Measurements from ENCODE around the gene ACSS1.
A peak's percentile ranks its signal among the peaks of the same experiment; 100 is the strongest.

ACSS1 gene

DNA sequence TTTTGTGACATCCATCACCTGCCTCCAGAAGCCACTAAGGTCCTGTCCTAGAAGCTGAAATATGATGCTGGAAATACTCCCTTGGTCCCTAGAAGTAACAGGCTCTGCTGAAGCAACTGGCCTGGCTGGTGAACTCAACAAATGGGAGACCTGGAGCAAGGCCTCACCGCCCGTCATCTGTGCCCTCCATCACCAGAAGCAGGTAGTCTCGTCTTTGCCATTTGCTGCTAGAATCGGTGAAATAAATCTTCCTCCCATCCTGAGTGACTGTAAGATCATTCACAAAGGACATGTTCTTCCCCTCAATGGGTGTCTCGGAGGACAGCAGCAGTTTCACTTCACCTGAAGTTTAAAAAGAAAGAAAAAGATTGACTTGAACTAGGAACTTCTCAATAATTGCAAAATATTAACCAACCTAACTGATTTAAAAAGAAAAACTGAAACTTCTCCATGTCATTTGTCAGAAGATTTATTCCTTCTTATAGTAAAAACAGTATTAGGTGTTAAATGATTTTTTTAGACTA is 87.8 kb downstream of the ACSS1 start:
- DNase-seq = no peak

DNA sequence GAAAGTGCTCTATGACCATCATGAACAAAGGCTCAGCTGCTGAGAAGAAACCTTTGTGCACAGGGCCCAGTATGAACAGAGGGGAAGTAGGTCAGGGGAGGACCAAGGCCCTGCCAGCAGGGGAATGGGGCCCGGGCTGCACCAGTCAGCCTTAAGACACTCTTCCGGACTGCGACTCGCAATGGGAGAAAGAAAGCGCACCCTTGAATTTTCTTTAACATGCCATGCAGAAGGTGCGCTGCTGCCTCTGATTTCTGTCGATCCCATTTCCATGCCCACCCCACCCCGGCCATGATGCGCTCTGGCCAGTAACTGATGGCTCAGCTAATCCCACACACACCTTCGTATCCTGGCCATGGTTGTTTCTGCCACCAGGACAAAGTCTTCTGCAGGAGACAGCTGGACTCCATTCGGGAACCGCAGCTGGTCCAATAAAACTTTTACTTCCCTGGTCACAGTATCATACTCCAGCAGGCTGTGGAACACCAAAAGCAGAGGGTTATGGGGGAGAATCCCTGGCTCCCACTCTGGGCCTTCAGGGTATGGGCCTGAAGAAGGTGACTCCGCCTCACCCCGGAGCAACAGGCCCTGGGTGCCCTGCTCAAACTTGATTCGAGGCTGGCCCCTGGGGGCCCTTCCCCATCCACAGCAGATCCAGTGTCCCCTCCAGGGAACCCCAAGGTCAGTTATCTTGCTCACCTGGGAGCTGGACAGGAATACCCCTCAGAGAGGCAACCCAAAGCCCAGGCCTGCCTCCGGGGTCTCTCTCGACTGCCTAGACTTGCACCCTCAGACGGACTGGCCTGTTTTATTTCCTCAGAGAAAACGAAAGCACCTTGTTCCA is 88.5 kb downstream of the ACSS1 start:
- DNase-seq = no peak

- DNase-seq = peak; percentile 49
These were observed 89.6 kb downstream of the ACSS1 start for GRCh38 chr20:24968278-24968800.

DNA sequence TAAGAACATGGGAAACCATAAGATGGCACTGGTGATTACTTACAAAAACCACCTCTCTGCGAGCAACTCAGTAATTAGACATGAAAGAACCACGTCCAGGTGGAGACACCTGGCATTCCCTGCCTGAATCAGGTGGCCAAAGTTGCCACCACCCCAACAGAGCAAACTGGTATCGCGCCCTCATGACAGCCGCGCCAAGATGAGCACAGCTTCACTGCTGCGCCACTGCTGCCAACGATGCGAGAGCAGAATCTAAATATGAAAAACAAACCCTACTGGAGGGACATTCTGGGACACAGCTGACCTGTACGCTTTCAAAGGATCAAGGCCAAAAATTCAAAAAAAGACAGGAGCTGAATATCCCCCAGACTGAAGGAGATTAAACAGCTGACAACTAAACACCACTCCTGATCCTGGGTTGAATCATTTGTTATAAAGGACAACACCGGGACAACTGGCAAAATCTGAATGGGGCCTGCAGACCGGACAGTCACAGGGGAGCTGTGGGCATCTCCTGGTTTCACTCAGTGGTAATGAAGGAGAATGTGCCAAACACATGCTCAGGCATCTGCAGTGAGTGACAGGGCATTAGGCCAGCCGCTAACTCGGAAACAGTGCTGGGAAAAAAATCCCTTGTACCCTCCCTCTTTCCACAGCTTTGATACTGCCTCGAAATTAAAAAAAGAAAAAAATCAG is 91.5 kb downstream of the ACSS1 start:
- no peak for DNase-seq

DNA sequence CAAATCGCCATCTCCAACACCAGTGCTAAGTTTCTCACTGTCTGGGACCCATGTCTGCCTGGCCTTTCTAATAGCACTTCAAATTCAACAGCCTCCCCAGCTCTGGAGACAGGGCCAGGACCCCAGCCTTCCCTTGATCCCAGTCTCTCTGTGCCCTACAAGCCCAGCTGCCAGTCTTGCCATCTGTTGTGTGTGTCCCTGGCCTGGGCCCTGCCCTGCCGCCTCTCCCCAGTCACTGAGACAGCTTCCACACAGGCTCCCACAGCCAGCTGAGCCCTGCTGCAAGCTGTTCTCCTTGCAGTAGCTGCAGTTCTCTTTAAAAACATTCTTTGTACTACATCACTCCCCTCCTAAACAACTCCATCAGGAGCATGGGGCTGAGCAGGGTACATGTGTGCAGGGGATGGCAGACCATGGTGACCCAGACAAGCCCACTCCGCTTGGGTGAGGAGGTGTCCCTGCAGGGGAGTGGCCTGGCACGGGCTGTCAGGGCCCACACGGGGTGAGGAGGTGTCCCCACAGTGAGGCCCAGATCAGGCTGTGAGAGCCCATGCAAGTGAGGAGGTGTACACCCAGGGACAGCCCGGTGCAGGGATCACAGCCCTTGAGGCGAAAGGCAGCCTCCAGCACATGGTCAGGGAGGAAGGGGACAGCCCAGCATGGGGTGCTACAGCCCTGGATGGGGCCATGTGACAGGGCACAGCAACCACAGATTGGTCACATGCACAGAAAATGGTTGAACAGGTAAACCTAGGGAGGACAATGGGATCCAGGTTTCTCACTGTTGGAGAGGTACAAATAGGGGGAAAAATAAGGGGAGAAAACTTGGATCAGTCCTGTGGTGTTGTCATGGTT is 92.6 kb downstream of the ACSS1 start:
- no peak for DNase-seq

GRCh38 chr20:24964506-24964840 is 93.5 kb downstream of the ACSS1 start:
- no peak for DNase-seq

DNA sequence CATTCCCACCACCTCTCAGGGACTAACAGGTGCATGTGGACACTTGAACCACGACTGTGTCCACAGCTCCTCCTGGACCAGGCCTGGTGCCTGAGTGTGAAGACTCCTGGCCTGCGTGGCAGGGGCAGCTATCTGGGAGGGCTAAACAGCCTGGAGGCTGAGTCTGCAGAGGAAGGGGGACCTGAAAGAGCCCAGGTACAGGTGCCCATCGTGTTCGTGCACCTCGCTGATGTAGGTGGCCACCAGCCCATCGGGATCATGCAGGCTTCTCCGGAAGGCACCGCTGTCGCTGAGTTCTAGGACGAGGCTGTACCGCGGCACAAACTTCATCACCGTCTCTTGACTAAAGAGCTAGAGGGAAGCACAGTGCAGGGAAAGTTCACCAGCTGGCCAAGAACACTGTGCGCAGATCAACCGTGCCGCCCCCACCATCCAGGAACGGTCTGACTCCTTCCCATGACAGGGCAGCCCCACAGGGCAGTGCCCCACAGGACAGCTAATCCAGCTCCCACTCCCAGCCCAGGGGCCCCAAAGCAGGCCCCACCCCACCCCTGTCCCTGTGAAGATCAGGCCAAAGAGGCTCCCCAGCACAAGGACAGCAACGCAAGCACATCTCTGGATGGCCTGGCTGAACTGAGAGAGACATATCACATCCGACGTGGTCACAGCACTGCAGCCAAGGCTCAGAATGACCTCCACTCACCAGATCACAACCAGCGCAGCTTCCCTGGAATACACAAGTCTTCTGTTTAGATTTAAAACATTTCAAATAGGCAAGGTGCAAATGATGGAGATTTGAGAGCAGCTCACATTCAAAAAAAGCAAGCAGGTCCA is 94.0 kb downstream of the ACSS1 start:
- DNase-seq = no peak

- DNase-seq = no peak
These were observed 95.4 kb downstream of the ACSS1 start for GRCh38 chr20:24962510-24962909.

- DNase-seq = no peak
These were observed 95.8 kb downstream of the ACSS1 start for GRCh38 chr20:24962182-24962492.

- DNase-seq = no peak
These were observed 96.4 kb downstream of the ACSS1 start for GRCh38 chr20:24961384-24962181.

DNA sequence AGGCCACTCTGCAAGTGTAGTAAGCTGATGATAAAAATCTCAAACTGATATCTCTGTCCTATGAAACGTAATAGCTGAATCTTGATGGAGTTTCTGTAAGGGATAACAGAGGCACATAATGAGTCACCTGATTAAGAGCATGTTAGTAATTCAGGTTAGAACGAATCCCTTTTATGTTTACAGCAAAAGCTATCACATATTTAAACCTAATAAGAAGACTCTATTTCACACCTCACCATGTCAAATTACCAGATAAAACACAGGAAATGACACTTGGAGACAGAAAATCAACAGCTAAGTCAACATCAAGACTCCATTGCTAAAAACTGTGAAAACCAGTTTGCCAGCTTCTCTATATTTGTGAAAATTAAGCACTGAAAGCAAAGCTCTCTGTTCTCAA is 97.1 kb downstream of the ACSS1 start:
- DNase-seq = no peak

GRCh38 chr20:24960302-24960801 is 97.6 kb downstream of the ACSS1 start:
- DNase-seq = no peak

GRCh38 chr20:24959591-24960301 is 98.2 kb downstream of the ACSS1 start:
- DNase-seq = no peak

- no peak for DNase-seq
These were observed 99.2 kb downstream of the ACSS1 start for GRCh38 chr20:24958506-24959385.

- DNase-seq = no peak
These were observed 100.5 kb downstream of the ACSS1 start for GRCh38 chr20:24957326-24958016.
